ENCODE results near the gene CALHM4.

Gene CALHM4

DNA sequence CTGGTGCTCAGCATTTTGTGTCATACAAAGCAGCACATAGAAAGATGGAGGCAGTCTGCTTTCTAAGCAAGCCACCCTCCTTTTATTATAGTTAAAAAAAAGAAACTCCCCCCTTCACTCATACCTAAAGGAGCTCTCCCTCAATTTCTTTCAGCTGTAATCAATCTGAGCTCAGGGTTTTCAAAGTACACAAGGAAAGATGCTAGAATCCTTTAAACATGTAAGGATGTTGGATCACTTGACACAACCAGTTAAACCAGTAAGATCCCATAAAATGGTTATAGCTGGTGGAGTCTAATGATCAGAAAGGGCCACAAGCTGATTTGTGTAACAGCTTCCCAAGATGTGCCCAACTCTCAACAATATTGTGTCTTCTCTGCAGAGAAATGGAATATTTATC is at the start of gene CALHM4:
Gene CALHM4 (plus strand): TSS at position 301 of the 400 bp plus-strand sequence. CDS start 43 bp downstream, at position 344.
- Histone ChIP-seq H3K9me3 (ENCODE audit: control insufficient read depth, insufficient read depth, low read depth, low read length) (no peaks in the 10 kb centered on the region), H3K4me1 (ENCODE audit: control insufficient read depth, insufficient read depth, low read length) (no peaks in the 10 kb centered on the region), H3K36me3 (ENCODE audit: control insufficient read depth, insufficient read depth, low read length) (no peaks in the 10 kb centered on the region), H3K4me3 (ENCODE audit: low read depth, low read length) (no peak within 1 kb of the TSS), H3K27ac (ENCODE audit: low read depth, low read length) (no peak within 1 kb of the TSS), H3K9ac (ENCODE audit: low read length) (no peak within 1 kb of the TSS), H3K27me3 (ENCODE audit: control insufficient read depth, insufficient read depth, low read length) (no peaks in the 10 kb centered on the region)

DNA sequence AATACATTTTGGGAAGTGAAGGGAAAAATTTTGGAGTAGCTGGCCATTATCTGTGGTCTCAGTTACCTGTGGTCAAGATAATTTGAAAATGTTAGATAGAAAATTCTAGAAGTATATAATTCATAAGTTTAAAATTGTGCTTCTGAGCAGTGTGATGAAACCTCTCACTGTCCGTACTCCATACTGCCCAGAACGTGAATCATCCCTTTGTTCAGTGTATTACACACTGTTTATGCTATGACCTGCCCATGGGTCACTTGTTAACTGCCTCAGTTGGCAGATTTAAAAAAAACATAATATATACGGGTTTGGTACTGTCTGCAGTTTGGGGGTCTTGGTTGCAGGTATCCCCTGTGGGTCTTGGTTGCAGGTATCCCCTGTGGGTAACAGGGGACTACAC is 46.2 kb upstream of the CALHM4 start:
- no peak overlapping the region for H3K27ac ChIP-seq (ENCODE audit: low read depth, low read length)

DNA sequence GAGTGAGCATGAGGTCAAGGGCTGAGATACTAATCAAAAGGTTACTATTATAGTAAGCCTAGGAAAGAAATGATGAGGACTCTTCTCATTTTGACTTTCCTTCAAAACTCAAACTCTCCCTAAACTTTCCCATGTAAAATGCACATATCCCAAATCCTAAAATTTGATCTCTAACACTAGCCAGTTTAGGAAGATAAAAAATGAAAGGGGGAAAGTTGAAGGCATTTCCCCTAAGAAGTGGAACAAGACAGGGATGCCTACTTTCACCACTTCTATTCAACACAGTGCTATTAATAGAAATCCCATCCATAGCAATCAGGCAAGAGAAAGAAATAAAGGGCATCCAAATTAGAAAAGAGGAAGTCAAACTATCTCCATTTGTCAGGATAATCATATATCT is 45.0 kb upstream of the CALHM4 start:
- no peaks in the 10 kb centered on the region for H3K9me3 ChIP-seq (ENCODE audit: control insufficient read depth, insufficient read depth, low read depth, low read length)
- no peak overlapping the region for H3K9ac ChIP-seq (ENCODE audit: low read length)
- H3K4me1 ChIP-seq (ENCODE audit: control insufficient read depth, insufficient read depth, low read length) = peaks cover 10% of the 10 kb centered on the region
- no peaks in the 10 kb centered on the region for H3K36me3 ChIP-seq (ENCODE audit: control insufficient read depth, insufficient read depth, low read length)
- no peak overlapping the region for H3K27ac ChIP-seq (ENCODE audit: low read depth, low read length)
- no peak overlapping the region for H3K4me3 ChIP-seq (ENCODE audit: low read depth, low read length)
- H3K27me3 ChIP-seq (ENCODE audit: control insufficient read depth, insufficient read depth, low read length) = no peaks in the 10 kb centered on the region

More for the DNA sequence above, 46.2 kb upstream of the CALHM4 start:
- H3K9ac ChIP-seq (ENCODE audit: low read length) = no peak overlapping the region
- H3K9me3 ChIP-seq (ENCODE audit: control insufficient read depth, insufficient read depth, low read depth, low read length) = no peaks in the 10 kb centered on the region
- H3K4me1 ChIP-seq (ENCODE audit: control insufficient read depth, insufficient read depth, low read length) = peaks cover 10% of the 10 kb centered on the region
- no peaks in the 10 kb centered on the region for H3K27me3 ChIP-seq (ENCODE audit: control insufficient read depth, insufficient read depth, low read length)
- H3K4me3 ChIP-seq (ENCODE audit: low read depth, low read length) = no peak overlapping the region
- no peaks in the 10 kb centered on the region for H3K36me3 ChIP-seq (ENCODE audit: control insufficient read depth, insufficient read depth, low read length)

DNA sequence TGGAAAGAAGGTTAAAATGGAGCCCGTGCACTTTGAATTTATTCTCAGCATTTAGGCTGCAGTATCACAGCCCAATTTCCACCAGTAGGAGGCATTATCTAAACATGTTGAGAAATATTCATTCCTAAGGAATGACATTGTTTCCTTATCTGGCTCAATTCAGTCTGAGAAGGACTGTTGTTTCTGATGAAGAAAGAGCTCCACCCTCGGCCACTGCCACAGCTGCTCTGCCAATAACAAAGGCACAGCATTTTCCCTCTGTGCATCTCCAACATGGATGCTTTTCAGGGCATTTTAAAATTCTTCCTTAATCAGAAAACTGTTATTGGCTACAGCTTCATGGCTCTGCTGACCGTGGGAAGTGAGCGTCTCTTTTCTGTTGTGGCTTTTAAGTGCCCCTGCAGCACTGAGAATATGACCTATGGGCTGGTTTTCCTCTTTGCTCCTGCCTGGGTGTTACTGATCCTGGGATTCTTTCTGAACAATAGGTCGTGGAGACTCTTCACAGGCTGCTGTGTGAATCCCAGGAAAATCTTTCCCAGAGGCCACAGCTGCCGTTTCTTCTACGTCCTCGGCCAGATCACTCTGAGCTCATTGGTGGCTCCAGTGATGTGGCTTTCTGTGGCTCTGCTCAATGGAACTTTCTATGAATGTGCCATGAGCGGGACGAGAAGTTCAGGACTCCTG is 42.0 kb upstream of the CALHM4 start, which contains the start of gene CALHM5:
Gene CALHM5 (plus strand): TSS at position 216 of the 687 bp plus-strand sequence. CDS start 58 bp downstream, at position 274.
- Histone ChIP-seq H3K9me3 (ENCODE audit: control insufficient read depth, insufficient read depth, low read depth, low read length) (no peaks in the 10 kb centered on the region), H3K27me3 (ENCODE audit: control insufficient read depth, insufficient read depth, low read length) (no peaks in the 10 kb centered on the region), H3K36me3 (ENCODE audit: control insufficient read depth, insufficient read depth, low read length) (no peaks in the 10 kb centered on the region), H3K27ac (ENCODE audit: low read depth, low read length) (no peak within 1 kb of the TSS; the same call in 1 of the 2 replicates), H3K4me3 (ENCODE audit: low read depth, low read length) (peak within 1 kb of the TSS; percentile 5; the same call in 1 of the 2 replicates), H3K4me1 (ENCODE audit: control insufficient read depth, insufficient read depth, low read length) (peaks cover 14% of the 10 kb centered on the region), H3K9ac (ENCODE audit: low read length) (peak within 1 kb of the TSS; percentile 5)

- Histone ChIP-seq H3K27me3 (ENCODE audit: control insufficient read depth, insufficient read depth, low read length) (no peaks in the 10 kb centered on the region), H3K9me3 (ENCODE audit: control insufficient read depth, insufficient read depth, low read depth, low read length) (no peaks in the 10 kb centered on the region), H3K4me3 (ENCODE audit: low read depth, low read length) (peak overlapping the region; percentile 5; the same call in 1 of the 2 replicates), H3K27ac (ENCODE audit: low read depth, low read length) (no peak overlapping the region; the same call in 1 of the 2 replicates), H3K9ac (ENCODE audit: low read length) (peak overlapping the region; percentile 5), H3K36me3 (ENCODE audit: control insufficient read depth, insufficient read depth, low read length) (no peaks in the 10 kb centered on the region), H3K4me1 (ENCODE audit: control insufficient read depth, insufficient read depth, low read length) (peaks cover 14% of the 10 kb centered on the region)
Measured at GRCh38 chr6:116512111-116512559, 41.4 kb upstream of the CALHM4 start.

GRCh38 chr6:116512734-116513133 is 40.8 kb upstream of the CALHM4 start:
- H3K36me3 ChIP-seq (ENCODE audit: control insufficient read depth, insufficient read depth, low read length) = no peaks in the 10 kb centered on the region
- H3K4me3 ChIP-seq (ENCODE audit: low read depth, low read length) = no peak overlapping the region
- no peak overlapping the region for H3K27ac ChIP-seq (ENCODE audit: low read depth, low read length)
- no peaks in the 10 kb centered on the region for H3K9me3 ChIP-seq (ENCODE audit: control insufficient read depth, insufficient read depth, low read depth, low read length)
- H3K4me1 ChIP-seq (ENCODE audit: control insufficient read depth, insufficient read depth, low read length) = peaks cover 14% of the 10 kb centered on the region
- no peaks in the 10 kb centered on the region for H3K27me3 ChIP-seq (ENCODE audit: control insufficient read depth, insufficient read depth, low read length)
- H3K9ac ChIP-seq (ENCODE audit: low read length) = no peak overlapping the region

DNA sequence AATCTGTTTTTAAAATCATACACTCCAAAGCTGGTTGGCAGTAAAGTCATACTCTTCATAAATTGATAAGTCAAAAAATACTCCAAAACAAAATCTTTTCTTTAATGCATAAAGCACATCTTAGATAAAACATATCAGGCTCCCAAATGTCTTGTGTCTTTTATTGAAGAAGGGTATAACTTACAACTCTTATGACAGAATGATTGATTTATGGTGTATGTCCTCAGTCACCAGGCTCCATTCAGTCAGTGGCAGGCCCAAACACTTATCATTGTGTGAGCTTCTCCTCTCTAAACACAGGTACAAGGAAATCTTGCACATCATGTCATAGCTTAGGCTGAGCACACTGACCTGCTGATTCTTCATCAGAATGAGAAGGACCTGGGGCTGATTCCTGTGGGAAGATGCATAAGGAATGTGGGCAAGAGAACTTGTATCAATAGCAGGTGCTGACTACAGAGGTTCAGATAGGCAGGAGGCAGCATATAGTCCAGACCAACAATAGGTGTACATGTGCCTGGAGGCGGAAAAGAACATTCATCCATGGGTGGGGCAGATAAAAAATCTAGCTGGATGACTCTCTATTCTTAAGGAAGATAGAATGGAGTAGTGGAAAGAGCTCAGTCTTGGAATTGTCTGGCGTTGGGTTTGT is 40.2 kb upstream of the CALHM4 start:
- H3K36me3 ChIP-seq (ENCODE audit: control insufficient read depth, insufficient read depth, low read length) = no peaks in the 10 kb centered on the region
- H3K27me3 ChIP-seq (ENCODE audit: control insufficient read depth, insufficient read depth, low read length) = no peaks in the 10 kb centered on the region
- peaks cover 14% of the 10 kb centered on the region for H3K4me1 ChIP-seq (ENCODE audit: control insufficient read depth, insufficient read depth, low read length)
- H3K9me3 ChIP-seq (ENCODE audit: control insufficient read depth, insufficient read depth, low read depth, low read length) = no peaks in the 10 kb centered on the region
- H3K9ac ChIP-seq (ENCODE audit: low read length) = no peak overlapping the region
- H3K4me3 ChIP-seq (ENCODE audit: low read depth, low read length) = no peak overlapping the region
- no peak overlapping the region for H3K27ac ChIP-seq (ENCODE audit: low read depth, low read length)

GRCh38 chr6:116514111-116514510 is 39.4 kb upstream of the CALHM4 start:
- Histone ChIP-seq H3K9me3 (ENCODE audit: control insufficient read depth, insufficient read depth, low read depth, low read length) (no peaks in the 10 kb centered on the region), H3K4me3 (ENCODE audit: low read depth, low read length) (no peak overlapping the region), H3K36me3 (ENCODE audit: control insufficient read depth, insufficient read depth, low read length) (no peaks in the 10 kb centered on the region), H3K27me3 (ENCODE audit: control insufficient read depth, insufficient read depth, low read length) (no peaks in the 10 kb centered on the region), H3K27ac (ENCODE audit: low read depth, low read length) (no peak overlapping the region), H3K4me1 (ENCODE audit: control insufficient read depth, insufficient read depth, low read length) (peaks cover 14% of the 10 kb centered on the region), H3K9ac (ENCODE audit: low read length) (no peak overlapping the region)

DNA sequence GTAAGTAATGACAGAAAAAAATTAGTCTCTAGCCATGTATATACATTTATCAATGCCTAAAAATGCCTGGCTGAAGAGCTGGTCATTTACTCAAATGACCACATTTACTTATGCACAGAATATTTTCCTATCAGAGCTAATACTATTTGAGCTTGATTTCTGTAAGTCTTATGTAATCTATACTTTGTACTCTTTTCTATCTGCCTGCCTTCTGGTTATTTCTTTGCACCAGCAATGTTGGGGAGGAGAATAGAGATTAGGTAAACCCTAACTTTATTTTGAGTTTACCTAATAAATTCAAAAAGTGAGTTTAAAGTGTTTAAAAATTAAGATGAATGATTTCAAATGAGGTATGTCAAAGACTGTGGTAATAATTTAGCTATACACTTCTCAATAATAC is 38.4 kb upstream of the CALHM4 start:
- Histone ChIP-seq H3K36me3 (ENCODE audit: control insufficient read depth, insufficient read depth, low read length) (no peaks in the 10 kb centered on the region), H3K9me3 (ENCODE audit: control insufficient read depth, insufficient read depth, low read depth, low read length) (no peaks in the 10 kb centered on the region), H3K9ac (ENCODE audit: low read length) (no peak overlapping the region), H3K27me3 (ENCODE audit: control insufficient read depth, insufficient read depth, low read length) (no peaks in the 10 kb centered on the region), H3K4me1 (ENCODE audit: control insufficient read depth, insufficient read depth, low read length) (peaks cover 14% of the 10 kb centered on the region), H3K27ac (ENCODE audit: low read depth, low read length) (no peak overlapping the region), H3K4me3 (ENCODE audit: low read depth, low read length) (no peak overlapping the region)

- H3K4me1 ChIP-seq (ENCODE audit: control insufficient read depth, insufficient read depth, low read length) = peaks cover 14% of the 10 kb centered on the region
- no peak overlapping the region for H3K27ac ChIP-seq (ENCODE audit: low read depth, low read length)
- no peaks in the 10 kb centered on the region for H3K36me3 ChIP-seq (ENCODE audit: control insufficient read depth, insufficient read depth, low read length)
- H3K9ac ChIP-seq (ENCODE audit: low read length) = no peak overlapping the region
- no peaks in the 10 kb centered on the region for H3K9me3 ChIP-seq (ENCODE audit: control insufficient read depth, insufficient read depth, low read depth, low read length)
- H3K4me3 ChIP-seq (ENCODE audit: low read depth, low read length) = no peak overlapping the region
- no peaks in the 10 kb centered on the region for H3K27me3 ChIP-seq (ENCODE audit: control insufficient read depth, insufficient read depth, low read length)
Measured at GRCh38 chr6:116518621-116519368, 34.8 kb upstream of the CALHM4 start.

DNA sequence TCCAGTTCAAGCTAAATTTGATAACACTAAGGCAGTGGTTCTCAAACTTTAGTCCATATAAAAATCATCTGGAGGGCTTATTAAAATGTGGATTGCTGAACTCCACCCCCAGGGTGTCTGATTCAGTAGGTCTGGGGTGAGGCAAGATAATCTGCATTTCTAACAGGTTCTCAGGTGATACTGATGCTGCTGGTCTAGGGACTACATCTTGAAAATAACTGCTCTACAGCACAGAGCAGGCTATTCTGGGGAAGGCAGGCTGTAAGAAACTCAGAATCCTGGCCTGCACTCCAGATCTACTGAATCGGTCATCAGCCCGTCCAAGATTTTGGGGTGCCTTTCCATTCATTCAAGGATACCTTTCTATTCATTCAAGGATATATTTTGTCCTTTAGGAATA is 30.7 kb upstream of the CALHM4 start:
- Histone ChIP-seq H3K4me1 (ENCODE audit: control insufficient read depth, insufficient read depth, low read length) (peaks cover 15% of the 10 kb centered on the region), H3K9me3 (ENCODE audit: control insufficient read depth, insufficient read depth, low read depth, low read length) (no peaks in the 10 kb centered on the region), H3K27me3 (ENCODE audit: control insufficient read depth, insufficient read depth, low read length) (no peaks in the 10 kb centered on the region), H3K36me3 (ENCODE audit: control insufficient read depth, insufficient read depth, low read length) (no peaks in the 10 kb centered on the region), H3K27ac (ENCODE audit: low read depth, low read length) (no peak overlapping the region), H3K9ac (ENCODE audit: low read length) (no peak overlapping the region), H3K4me3 (ENCODE audit: low read depth, low read length) (no peak overlapping the region)

All from HUES6 (cell line).